Peyer's patch (tissue), 4 donors: ENCODE measurements around the gene DUSP7. TPM values are rescaled to one million over a fixed set of nuclear protein-coding genes. Genes with fewer than 3 reads are reported as not detected.

Experiments
- DNase-seq, 3 donors: peaks; one replicate each; pipeline ENCODE4 v3.0.0-alpha.2; 2017 to 2019
- H3K27ac ChIP-seq, 4 donors: fragments of 200-600 bp; sonication (generic); one replicate each; pipeline ENCODE4 v1.5.1; 2016 to 2019
- H3K27me3 ChIP-seq, 2 donors: fragments of 200-600 bp; sonication (generic); one replicate each; pipeline ENCODE4 v1.5.1; 2019
- H3K36me3 ChIP-seq, 3 donors: fragments of 200-600 bp; sonication (generic); one replicate each; pipeline ENCODE4 v1.5.1; 2016 to 2019
- H3K4me1 ChIP-seq, 4 donors: fragments of 200-600 bp; sonication (generic); one replicate each; pipeline ENCODE4 v1.5.1; 2016 to 2019
- H3K4me3 ChIP-seq, 4 donors: fragments of 200-600 bp; sonication (generic); 1 replicate in 3 of 4; 2 replicates in 1 of 4; pipeline ENCODE4 v1.5.1; 2016 to 2019; ENCODE audit warnings: mild to moderate bottlenecking in 1 of 4
- H3K9me3 ChIP-seq, 4 donors: fragments of 200-600 bp; sonication (generic); one replicate each; pipeline ENCODE4 v1.5.1; 2016 to 2019; ENCODE audit warnings: mild to moderate bottlenecking in 1 of 4
- CTCF ChIP-seq, 6 experiments: fragments of 450-650 bp in 4 of 6; fragments of 200-600 bp in 2 of 6; sonication (generic) in 1 of 6; IDR thresholded peaks; one replicate each; pipeline ENCODE4 v1.5.1; 2017 to 2019; ENCODE audit warnings: antibody characterized with exemption in 6 of 6, mild to moderate bottlenecking in 3 of 6, moderate library complexity in 1 of 6
- POLR2A ChIP-seq, 2 donors: fragments of 450-650 bp; IDR thresholded peaks; one replicate each; pipeline ENCODE4 v1.5.1; 2017; ENCODE audit warnings: antibody characterized with exemption in 2 of 2, mild to moderate bottlenecking in 2 of 2, moderate library complexity in 2 of 2
- total RNA-seq, 4 donors: library from RNA; depleted of rRNA; stranded (reverse); fragments of >200 nt; gene quantifications; one replicate each; pipeline ENCODE4 v1.1.0, GENCODE V29; 2016

Gene DUSP7
- total RNA-seq, 4 donors from 2014 or later = 3.3 to 7.1 (median 6.0) TPM

GRCh38 chr3:52091586-52092270, 35.4 kb upstream of the DUSP7 start:
- no peaks in the 10 kb centered on the region for H3K27me3 ChIP-seq
- no peak overlapping the region for H3K27ac ChIP-seq
- no peak overlapping the region for H3K4me3 ChIP-seq
- H3K9me3 ChIP-seq = no peaks in the 10 kb centered on the region
- no peak for DNase-seq
- peaks cover 0 to 5% (median 0%) of the 10 kb centered on the region in 4 donors for H3K4me1 ChIP-seq
- TF ChIP-seq POLR2A (IDR thresholded peaks at IDR 0.05) = no peak
- no peak for TF ChIP-seq CTCF (IDR thresholded peaks at IDR 0.05)
- H3K36me3 ChIP-seq = no peaks in the 10 kb centered on the region

GRCh38 chr3:52090933-52091468, 34.6 kb upstream of the DUSP7 start:
- Histone ChIP-seq H3K27me3 (no peaks in the 10 kb centered on the region), H3K36me3 (no peaks in the 10 kb centered on the region), H3K4me3 (no peak overlapping the region), H3K4me1 (peaks cover 0 to 5% (median 0%) of the 10 kb centered on the region in 4 donors), H3K9me3 (no peaks in the 10 kb centered on the region), H3K27ac (no peak overlapping the region)
- no peak for DNase-seq
- TF ChIP-seq CTCF (IDR thresholded peaks at IDR 0.05) (no peak), POLR2A (IDR thresholded peaks at IDR 0.05) (no peak)

- H3K9me3 ChIP-seq = no peaks in the 10 kb centered on the region
- H3K36me3 ChIP-seq = no peaks in the 10 kb centered on the region
- no peak overlapping the region for H3K27ac ChIP-seq
- no peak for TF ChIP-seq POLR2A (IDR thresholded peaks at IDR 0.05)
- TF ChIP-seq CTCF (IDR thresholded peaks at IDR 0.05) = no peak
- peaks cover 0 to 5% (median 0%) of the 10 kb centered on the region in 4 donors for H3K4me1 ChIP-seq
- no peak for DNase-seq
- no peak overlapping the region for H3K4me3 ChIP-seq
- H3K27me3 ChIP-seq = no peaks in the 10 kb centered on the region
These were observed 34.0 kb upstream of the DUSP7 start for GRCh38 chr3:52090131-52090932.

- no peak overlapping the region for H3K4me3 ChIP-seq
- DNase-seq = no peak
- no peak for TF ChIP-seq CTCF (IDR thresholded peaks at IDR 0.05)
- TF ChIP-seq POLR2A (IDR thresholded peaks at IDR 0.05) = no peak
- H3K27ac ChIP-seq = no peak overlapping the region
- H3K9me3 ChIP-seq = no peaks in the 10 kb centered on the region
- H3K27me3 ChIP-seq = no peaks in the 10 kb centered on the region
- peaks cover 0 to 5% (median 0%) of the 10 kb centered on the region in 4 donors for H3K4me1 ChIP-seq
- no peaks in the 10 kb centered on the region for H3K36me3 ChIP-seq
These were observed 33.3 kb upstream of the DUSP7 start for GRCh38 chr3:52089691-52090090.

- no peaks in the 10 kb centered on the region for H3K27me3 ChIP-seq
- H3K36me3 ChIP-seq = no peaks in the 10 kb centered on the region
- DNase-seq = no peak
- no peaks in the 10 kb centered on the region for H3K9me3 ChIP-seq
- peaks cover 0 to 5% (median 0%) of the 10 kb centered on the region in 4 donors for H3K4me1 ChIP-seq
- no peak overlapping the region for H3K4me3 ChIP-seq
- H3K27ac ChIP-seq = no peak overlapping the region
- TF ChIP-seq POLR2A (IDR thresholded peaks at IDR 0.05) (no peak), CTCF (IDR thresholded peaks at IDR 0.05) (no peak)
These were observed 32.3 kb upstream of the DUSP7 start for GRCh38 chr3:52088445-52089367.
